CD4-positive, alpha-beta memory T cell (primary cell): Measurements from ENCODE around the gene USP4. TPM values are rescaled to one million over a fixed set of nuclear protein-coding genes. Genes with fewer than 3 reads are reported as not detected.

Experiments used
- CTCF ChIA-PET: fragments of 350-600 bp; sonication (Branson Sonifier 250); formaldehyde crosslinking; loops from one replicate; lab custom pipeline; 2021; ENCODE audit warnings: inconsistent platforms; ENCODE audit not compliant: partially characterized antibody; lab: Charles Lee
- POLR2A ChIA-PET: fragments of 350-600 bp; sonication (Branson Sonifier 250); formaldehyde crosslinking; loops from one replicate; lab custom pipeline; 2021; ENCODE audit not compliant: partially characterized antibody; lab: Charles Lee
- DNase-seq, 5 donors: peaks; one replicate each; pipeline versions ENCODE4 v3.0.0 to v3.0.0-alpha.2; 2020 to 2022; ENCODE audit warnings: mixed read lengths in 1 of 5
- H3K27ac ChIP-seq: one replicate; pipeline ENCODE4 v1.7.0; 2013; ENCODE audit warnings: low read depth, low read length
- H3K27me3 ChIP-seq: 2 replicates; pipeline ENCODE4 v1.7.0; 2013; ENCODE audit warnings: mild to moderate bottlenecking, low read length, moderate library complexity; ENCODE audit not compliant: insufficient read depth
- H3K36me3 ChIP-seq: 2 replicates; pipeline ENCODE4 v1.7.0; 2013; ENCODE audit warnings: mild to moderate bottlenecking, low read length, moderate library complexity; ENCODE audit not compliant: insufficient read depth
- H3K4me1 ChIP-seq: 2 replicates; pipeline ENCODE4 v1.7.0; 2013; ENCODE audit warnings: mild to moderate bottlenecking, low read length, moderate library complexity; ENCODE audit not compliant: insufficient read depth
- H3K4me3 ChIP-seq, 2 donors: one replicate each; pipeline ENCODE4 v1.7.0; 2013; ENCODE audit warnings: low read length in 2 of 2, mild to moderate bottlenecking in 1 of 2
- H3K9me3 ChIP-seq, 2 donors: one replicate each; pipeline ENCODE4 v1.7.0; 2013; ENCODE audit warnings: low read length in 2 of 2, control low read depth in 1 of 2; ENCODE audit not compliant: control insufficient read depth in 1 of 2
- H3K27ac Mint-ChIP-seq, 7 donors: one replicate each; pipeline ENCODE4 v1.8.0; 2020 to 2021; ENCODE audit warnings: mixed read lengths in 7 of 7, mild to moderate bottlenecking in 6 of 7, inconsistent platforms in 3 of 7, moderate library complexity in 3 of 7
- H3K27me3 Mint-ChIP-seq, 2 donors: one replicate each; pipeline ENCODE4 v1.8.0; 2020 to 2021; ENCODE audit warnings: mixed read lengths in 2 of 2
- H3K36me3 Mint-ChIP-seq, 2 donors: one replicate each; pipeline ENCODE4 v1.8.0; 2020 to 2021; ENCODE audit warnings: mixed read lengths in 2 of 2, inconsistent platforms in 1 of 2, mild to moderate bottlenecking in 1 of 2
- H3K4me1 Mint-ChIP-seq, 4 donors: one replicate each; pipeline ENCODE4 v1.8.0; 2020 to 2021; ENCODE audit warnings: mixed read lengths in 4 of 4, mild to moderate bottlenecking in 1 of 4
- H3K4me3 Mint-ChIP-seq, 8 donors: one replicate each; pipeline ENCODE4 v1.8.0; 2020 to 2021; ENCODE audit warnings: mixed read lengths in 8 of 8, mild to moderate bottlenecking in 7 of 8, moderate library complexity in 6 of 8, inconsistent platforms in 3 of 8
- H3K9me3 Mint-ChIP-seq, 8 donors: one replicate each; pipeline ENCODE4 v1.8.0; 2020 to 2021; ENCODE audit warnings: mixed read lengths in 8 of 8, mild to moderate bottlenecking in 5 of 8, inconsistent platforms in 3 of 8, moderate library complexity in 1 of 8
- intact Hi-C: fragments of 100-400 bp; cut with micrococcal nuclease; formaldehyde crosslinking; loops from one replicate; pipeline ENCODE4 v1.15.1; 2023
- polyA plus RNA-seq, 2 donors: library from polyadenylated mRNA; unstranded; fragments of 300-500 nt; fragmentation: Illumina TruSeq; gene quantifications; one replicate each; pipeline ENCODE4 v1.2.3, GENCODE V29; 2021
- total RNA-seq, 2 experiments: library from RNA; stranded (reverse); gene quantifications; one replicate each; pipeline ENCODE4 v1.2.3, GENCODE V29; 2021

Gene USP4
- total and polyA plus RNA-seq, 4 experiments from 2014 or later: 73.2 to 114 (median 93.0) TPM

GRCh38 chr3:49279376-49279775 is 60.5 kb downstream of the USP4 start:
- Histone ChIP-seq H3K36me3 (peaks cover 33% of the 10 kb centered on the region), H3K4me1 (peaks cover 17% of the 10 kb centered on the region), H3K4me3 (no peak overlapping the region), H3K27ac (no peak overlapping the region), H3K27me3 (no peaks in the 10 kb centered on the region), H3K9me3 (no peaks in the 10 kb centered on the region)
- CTCF ChIA-PET: interaction anchor here (1.1 kb wide), 1 partner anchor 178 kb away, joined by 3 read pairs; no protein-coding TSS in a partner anchor
- Mint-ChIP-seq H3K4me1 (peaks cover 9 to 22% (median 19%) of the 10 kb centered on the region in 4 donors), H3K9me3 (no peaks in the 10 kb centered on the region), H3K4me3 (no peak overlapping the region), H3K27me3 (no peaks in the 10 kb centered on the region), H3K27ac (no peak overlapping the region), H3K36me3 (peaks cover 23 to 33% of the 10 kb centered on the region in 2 donors)
- no peak for DNase-seq
- intact Hi-C loops: loop anchor here (5.0 kb wide), 1 partner anchor 107 kb away; the partner anchor contains the start of gene KLHDC8B
- POLR2A ChIA-PET: interaction anchor here (1.2 kb wide), 1 partner anchor 78 kb away, joined by 3 read pairs; the partner anchor contains the start of gene GPX1

GRCh38 chr3:49278548-49278947 is 61.3 kb downstream of the USP4 start:
- Mint-ChIP-seq H3K4me3 (peak overlapping the region in 3 of 8 donors; percentile 5 to 25 (median 21)), H3K4me1 (peaks cover 9 to 22% (median 19%) of the 10 kb centered on the region in 4 donors), H3K36me3 (peaks cover 15 to 25% of the 10 kb centered on the region in 2 donors), H3K27me3 (no peaks in the 10 kb centered on the region), H3K27ac (peak overlapping the region in 6 of 7 donors; percentile 53 to 92 (median 80)), H3K9me3 (no peaks in the 10 kb centered on the region)
- CTCF ChIA-PET: interaction anchor here (1.1 to 2.3 kb wide), 4 partner anchors 109 to 177 kb away, joined by 3 to 11 read pairs (median 4); partner anchors contain the start of gene KLHDC8B
- no peak overlapping the region for H3K4me3 ChIP-seq
- H3K27ac ChIP-seq: no peak overlapping the region
- intact Hi-C loops: loop anchor here (5.0 kb wide), 1 partner anchor 106 kb away; the partner anchor contains the start of gene KLHDC8B
- H3K36me3 ChIP-seq: peaks cover 24% of the 10 kb centered on the region
- POLR2A ChIA-PET: interaction anchor here (0.6 to 1.2 kb wide), 2 partner anchors 79 to 563 kb away, joined by 3 to 6 read pairs; partner anchors contain the start of gene GPX1
- H3K27me3 ChIP-seq: no peaks in the 10 kb centered on the region
- no peak for DNase-seq
- H3K4me1 ChIP-seq: peaks cover 17% of the 10 kb centered on the region
- H3K9me3 ChIP-seq: no peaks in the 10 kb centered on the region

- POLR2A ChIA-PET: interaction anchor here (0.6 to 1.5 kb wide), 2 partner anchors 63 to 266 kb away, joined by 3 to 6 read pairs; partner anchors contain the start of gene USP4
- H3K4me3 Mint-ChIP-seq: peak overlapping the region; percentile 78 to 90 (median 87)
- Histone ChIP-seq H3K9me3 (no peaks in the 10 kb centered on the region), H3K27ac (peak overlapping the region; percentile 67), H3K4me3 (peak overlapping the region; percentile 44 to 67), H3K36me3 (peaks cover 21% of the 10 kb centered on the region), H3K4me1 (peaks cover 17% of the 10 kb centered on the region), H3K27me3 (no peaks in the 10 kb centered on the region)
- intact Hi-C loops: loop anchor here (5.0 kb wide), 1 partner anchor 105 kb away; the partner anchor contains the start of gene KLHDC8B
- H3K27me3 Mint-ChIP-seq: no peaks in the 10 kb centered on the region
- peaks cover 10 to 22% (median 19%) of the 10 kb centered on the region in 4 donors for H3K4me1 Mint-ChIP-seq
- DNase-seq: no peak
- H3K27ac Mint-ChIP-seq: peak overlapping the region; percentile 77 to 94 (median 90)
- CTCF ChIA-PET: interaction anchor here (0.6 to 2.3 kb wide), 4 partner anchors 107 to 204 kb away, joined by 3 to 11 read pairs (median 4); partner anchors contain the start of gene KLHDC8B
- H3K9me3 Mint-ChIP-seq: no peaks in the 10 kb centered on the region
- peaks cover 12 to 21% of the 10 kb centered on the region in 2 donors for H3K36me3 Mint-ChIP-seq
These were observed 62.5 kb downstream of the USP4 start for GRCh38 chr3:49277383-49277775.

GRCh38 chr3:49276475-49277382 is 63.1 kb downstream of the USP4 start, which contains the start of gene C3orf62:
Gene C3orf62, minus strand, starts transcription at chr3:49277232. Its CDS starts 360 bp downstream, at chr3:49276872.
- H3K27ac Mint-ChIP-seq: peak within 1 kb of the TSS; percentile 77 to 94 (median 90)
- peak within 1 kb of the TSS; percentile 44 to 67 for H3K4me3 ChIP-seq
- H3K4me3 Mint-ChIP-seq: peak within 1 kb of the TSS; percentile 78 to 90 (median 87)
- no peaks in the 10 kb centered on the region for H3K9me3 Mint-ChIP-seq
- H3K36me3 ChIP-seq: peaks cover 21% of the 10 kb centered on the region
- H3K9me3 ChIP-seq: no peaks in the 10 kb centered on the region
- ChIA-PET POLR2A (interaction anchor here (0.6 to 1.5 kb wide), 3 partner anchors 63 to 266 kb away, joined by 3 to 6 read pairs (median 3); partner anchors contain the start of genes QARS1 and USP4), CTCF (interaction anchor here (1.9 to 2.3 kb wide), 2 partner anchors 107 to 172 kb away, joined by 4 to 11 read pairs; partner anchors contain the start of gene KLHDC8B)
- peaks cover 10 to 22% (median 19%) of the 10 kb centered on the region in 4 donors for H3K4me1 Mint-ChIP-seq
- intact Hi-C loops: loop anchor here (5.0 kb wide), 1 partner anchor 104 kb away; the partner anchor contains the start of gene KLHDC8B
- no peaks in the 10 kb centered on the region for H3K27me3 Mint-ChIP-seq
- peaks cover 17% of the 10 kb centered on the region for H3K4me1 ChIP-seq
- peak; percentile 56 to 72 (median 61) for DNase-seq
- peaks cover 10 to 19% of the 10 kb centered on the region in 2 donors for H3K36me3 Mint-ChIP-seq
- no peaks in the 10 kb centered on the region for H3K27me3 ChIP-seq
- H3K27ac ChIP-seq: peak within 1 kb of the TSS; percentile 67

GRCh38 chr3:49273825-49274532 is 65.9 kb downstream of the USP4 start:
- POLR2A ChIA-PET: no interaction called here
- Histone ChIP-seq H3K27me3 (no peaks in the 10 kb centered on the region), H3K9me3 (no peaks in the 10 kb centered on the region), H3K4me1 (peaks cover 17% of the 10 kb centered on the region), H3K27ac (no peak overlapping the region), H3K4me3 (no peak overlapping the region), H3K36me3 (peaks cover 8% of the 10 kb centered on the region)
- Mint-ChIP-seq H3K4me3 (no peak overlapping the region), H3K36me3 (peaks cover 10 to 16% of the 10 kb centered on the region in 2 donors), H3K9me3 (no peaks in the 10 kb centered on the region), H3K4me1 (peaks cover 10 to 22% (median 19%) of the 10 kb centered on the region in 4 donors), H3K27me3 (no peaks in the 10 kb centered on the region), H3K27ac (no peak overlapping the region)
- intact Hi-C loops: no loop called here
- DNase-seq: no peak
- CTCF ChIA-PET: no interaction called here

- Mint-ChIP-seq H3K36me3 (peaks cover 10 to 13% of the 10 kb centered on the region in 2 donors), H3K9me3 (no peaks in the 10 kb centered on the region), H3K27ac (no peak overlapping the region), H3K27me3 (no peaks in the 10 kb centered on the region), H3K4me3 (no peak overlapping the region), H3K4me1 (peaks cover 3 to 6% (median 5%) of the 10 kb centered on the region in 4 donors)
- no peak for DNase-seq
- intact Hi-C loops: no loop called here
- CTCF ChIA-PET: no interaction called here
- H3K4me1 ChIP-seq: peaks cover 5% of the 10 kb centered on the region
- H3K27me3 ChIP-seq: no peaks in the 10 kb centered on the region
- no peaks in the 10 kb centered on the region for H3K9me3 ChIP-seq
- POLR2A ChIA-PET: no interaction called here
- H3K27ac ChIP-seq: no peak overlapping the region
- H3K36me3 ChIP-seq: no peaks in the 10 kb centered on the region
- H3K4me3 ChIP-seq: no peak overlapping the region
These were observed 68.8 kb downstream of the USP4 start for GRCh38 chr3:49271047-49271446.
